Measurements from ENCODE around the gene SLC25A34.

Gene SLC25A34

GRCh38 chr1:15749399-15750291 lies 13.6 kb downstream of the SLC25A34 start:
- no peak for DNase-seq (ENCODE audit: extremely low read depth in 1 of 2, low read depth in 1 of 2)

GRCh38 chr1:15750924-15751323 lies 14.9 kb downstream of the SLC25A34 start:
- DNase-seq (ENCODE audit: extremely low read depth in 1 of 2, low read depth in 1 of 2), result no peak

- no peak for DNase-seq (ENCODE audit: extremely low read depth in 1 of 2, low read depth in 1 of 2)
Measured at GRCh38 chr1:15751717-15752116, 15.7 kb downstream of the SLC25A34 start.

GRCh38 chr1:15753776-15754175 lies 17.7 kb downstream of the SLC25A34 start:
- no peak for DNase-seq (ENCODE audit: extremely low read depth in 1 of 2, low read depth in 1 of 2)

- DNase-seq (ENCODE audit: extremely low read depth in 1 of 2, low read depth in 1 of 2), result no peak
Measured at GRCh38 chr1:15755021-15755645, 19.1 kb downstream of the SLC25A34 start.

- no peak for DNase-seq (ENCODE audit: extremely low read depth in 1 of 2, low read depth in 1 of 2)
Measured at GRCh38 chr1:15755646-15756040, 19.6 kb downstream of the SLC25A34 start.

- no peak for DNase-seq (ENCODE audit: extremely low read depth in 1 of 2, low read depth in 1 of 2)
Measured at GRCh38 chr1:15756143-15757015, 20.3 kb downstream of the SLC25A34 start.

- DNase-seq (ENCODE audit: extremely low read depth in 1 of 2, low read depth in 1 of 2), result no peak
Measured at GRCh38 chr1:15757016-15757543, 21.0 kb downstream of the SLC25A34 start.

- no peak for DNase-seq (ENCODE audit: extremely low read depth in 1 of 2, low read depth in 1 of 2)
Measured at GRCh38 chr1:15757575-15758342, 21.7 kb downstream of the SLC25A34 start.

- DNase-seq (ENCODE audit: extremely low read depth in 1 of 2, low read depth in 1 of 2), result no peak
Measured at GRCh38 chr1:15758343-15758931, 22.4 kb downstream of the SLC25A34 start, which contains the start of gene FBLIM1. TSS of gene FBLIM1 (plus strand) at chr1:15758795. CDS start at chr1:15764984, 6,189 bp downstream.

GRCh38 chr1:15758953-15759661 lies 23.0 kb downstream of the SLC25A34 start:
- no peak for DNase-seq (ENCODE audit: extremely low read depth in 1 of 2, low read depth in 1 of 2)

- no peak for DNase-seq (ENCODE audit: extremely low read depth in 1 of 2, low read depth in 1 of 2)
Measured at GRCh38 chr1:15760520-15761211, 24.6 kb downstream of the SLC25A34 start.

GRCh38 chr1:15761366-15762128 lies 25.5 kb downstream of the SLC25A34 start:
- DNase-seq (ENCODE audit: extremely low read depth in 1 of 2, low read depth in 1 of 2), result no peak

- no peak for DNase-seq (ENCODE audit: extremely low read depth in 1 of 2, low read depth in 1 of 2)
Measured at GRCh38 chr1:15762546-15762945, 26.5 kb downstream of the SLC25A34 start.

- no peak for DNase-seq (ENCODE audit: extremely low read depth in 1 of 2, low read depth in 1 of 2)
Measured at GRCh38 chr1:15764269-15764764, 28.3 kb downstream of the SLC25A34 start.

- DNase-seq (ENCODE audit: extremely low read depth in 1 of 2, low read depth in 1 of 2), result no peak
Measured at GRCh38 chr1:15764890-15765289, 28.8 kb downstream of the SLC25A34 start.

- no peak for DNase-seq (ENCODE audit: extremely low read depth in 1 of 2, low read depth in 1 of 2)
Measured at GRCh38 chr1:15765495-15766194, 29.6 kb downstream of the SLC25A34 start.
